Left ventricle myocardium inferior (tissue), 1 donor: ENCODE measurements around the gene XCL2. TPM values are rescaled to one million over a fixed set of nuclear protein-coding genes. Genes with fewer than 3 reads are reported as not detected.
"Not testable (repeated sequence)": the region's sequence is repeated elsewhere in the genome, so short reads cannot be mapped to it uniquely, and the experiment has no call there.

Source experiments
- DNase-seq: peaks from one replicate; pipeline ENCODE4 v3.0.0-alpha.2; 2020
- H3K27ac ChIP-seq: fragments of 200-600 bp; replicated peaks from 2 replicates; pipeline ENCODE4 v1.8.0; 2021
- H3K27me3 ChIP-seq: fragments of 200-600 bp; 2 replicates; pipeline ENCODE4 v1.8.0; 2021; ENCODE audit warnings: low read depth
- H3K36me3 ChIP-seq: fragments of 200-600 bp; 2 replicates; pipeline ENCODE4 v1.8.0; 2021
- H3K4me1 ChIP-seq: fragments of 200-600 bp; 2 replicates; pipeline ENCODE4 v1.8.0; 2021
- H3K4me3 ChIP-seq: fragments of 200-600 bp; 2 replicates; pipeline ENCODE4 v1.8.0; 2021; ENCODE audit warnings: mild to moderate bottlenecking, moderate library complexity
- H3K9me3 ChIP-seq: fragments of 200-600 bp; replicated peaks from 2 replicates; pipeline ENCODE4 v1.8.0; 2021
- CTCF ChIP-seq: fragments of 200-600 bp; IDR thresholded peaks from 2 replicates; pipeline ENCODE4 v1.8.0; 2021; ENCODE audit warnings: antibody characterized with exemption, mild to moderate bottlenecking, borderline replicate concordance
- intact Hi-C: fragments of 100-400 bp; cut with micrococcal nuclease; formaldehyde crosslinking; loops from one replicate; pipeline ENCODE4 v1.11.0; 2022
- total RNA-seq: library from RNA; stranded (reverse); fragmentation: NEBNext Ultra II Directional; extraction: Animal tissue kit (Norgen Biotek cat#: 25700); gene quantifications from one replicate; pipeline ENCODE4 v1.2.1, GENCODE V29; 2021
- donor health status: DM: no; HTN: yes; CAD: no; lungs with severe emphysema.

The XCL2 gene
- total RNA-seq, 1 donor from 2014 or later: 0.58 TPM

- Histone ChIP-seq H3K36me3 (no peaks in the 10 kb centered on the region), H3K27me3 (no peaks in the 10 kb centered on the region), H3K4me3 (no peak overlapping the region), H3K27ac (no peak overlapping the region), H3K9me3 (no peaks in the 10 kb centered on the region), H3K4me1 (peaks cover 14% of the 10 kb centered on the region)
- intact Hi-C loops: no loop called here
- TF ChIP-seq CTCF: no peak
- no peak for DNase-seq
These were observed 41.4 kb upstream of the XCL2 start for GRCh38 chr1:168585191-168585590.

- H3K9me3 ChIP-seq: no peaks in the 10 kb centered on the region
- no peak for TF ChIP-seq CTCF
These were observed 39.8 kb upstream of the XCL2 start for GRCh38 chr1:168583571-168583970.

GRCh38 chr1:168582688-168583336, 39.0 kb upstream of the XCL2 start:
- intact Hi-C loops: no loop called here
- no peaks in the 10 kb centered on the region for H3K9me3 ChIP-seq
- no peak overlapping the region for H3K27ac ChIP-seq
- H3K27me3 ChIP-seq: no peaks in the 10 kb centered on the region
- TF ChIP-seq CTCF: no peak
- H3K36me3 ChIP-seq: no peaks in the 10 kb centered on the region
- H3K4me1 ChIP-seq: peaks cover 14% of the 10 kb centered on the region
- DNase-seq: no peak
- no peak overlapping the region for H3K4me3 ChIP-seq

More at GRCh38 chr1:168583571-168583970, 39.8 kb upstream of the XCL2 start:
- Histone ChIP-seq H3K27ac (no peak overlapping the region), H3K4me3 (no peak overlapping the region), H3K4me1 (peaks cover 14% of the 10 kb centered on the region), H3K36me3 (no peaks in the 10 kb centered on the region), H3K27me3 (no peaks in the 10 kb centered on the region)
- intact Hi-C loops: no loop called here
- DNase-seq: no peak

- H3K27ac ChIP-seq: no peak overlapping the region
- no peak overlapping the region for H3K4me3 ChIP-seq
- intact Hi-C loops: no loop called here
- H3K27me3 ChIP-seq: no peaks in the 10 kb centered on the region
- H3K4me1 ChIP-seq: peaks cover 14% of the 10 kb centered on the region
- H3K9me3 ChIP-seq: no peaks in the 10 kb centered on the region
- no peak for TF ChIP-seq CTCF
- DNase-seq: no peak
- H3K36me3 ChIP-seq: no peaks in the 10 kb centered on the region
These were observed 38.2 kb upstream of the XCL2 start for GRCh38 chr1:168581817-168582572.

GRCh38 chr1:168580991-168581390, 37.2 kb upstream of the XCL2 start:
- H3K27me3 ChIP-seq, H3K27ac ChIP-seq, intact Hi-C loops, H3K36me3 ChIP-seq, DNase-seq, H3K4me3 ChIP-seq, H3K9me3 ChIP-seq: not testable (repeated sequence)
- H3K4me1 ChIP-seq: peaks cover 12% of the 10 kb centered on the region

GRCh38 chr1:168580290-168580689, 36.5 kb upstream of the XCL2 start:
- H3K4me3 ChIP-seq, H3K9me3 ChIP-seq, H3K27me3 ChIP-seq, H3K36me3 ChIP-seq, H3K4me1 ChIP-seq, DNase-seq, intact Hi-C loops, H3K27ac ChIP-seq: not testable (repeated sequence)

- intact Hi-C loops: loop anchor here (10.0 kb wide), 1 partner anchor 134 kb away; no protein-coding TSS in a partner anchor
- H3K27ac ChIP-seq, H3K36me3 ChIP-seq, H3K4me3 ChIP-seq, H3K27me3 ChIP-seq, DNase-seq, H3K9me3 ChIP-seq, H3K4me1 ChIP-seq: not testable (repeated sequence)
These were observed 34.9 kb upstream of the XCL2 start for GRCh38 chr1:168578531-168579185.

- not testable (repeated sequence) for H3K9me3 ChIP-seq, H3K4me3 ChIP-seq, H3K4me1 ChIP-seq, DNase-seq, H3K27me3 ChIP-seq, H3K27ac ChIP-seq, H3K36me3 ChIP-seq
- intact Hi-C loops: loop anchor here (10.0 kb wide), 1 partner anchor 131 kb away; no protein-coding TSS in a partner anchor
These were observed 32.5 kb upstream of the XCL2 start, which contains the start of gene XCL1 for GRCh38 chr1:168576245-168576688. TSS of gene XCL1 (plus strand) at chr1:168576605. CDS start at chr1:168576638, 33 bp downstream.
